Cardiac muscle cell (in vitro differentiated cells and primary cell): Measurements from ENCODE around the gene MAEL. TPM values are rescaled to one million over a fixed set of nuclear protein-coding genes. Genes with fewer than 3 reads are reported as not detected.

Source experiments
- DNase-seq, 2 donors: peaks; one replicate each; pipeline versions ENCODE4 v3.0.0 to v3.0.0-alpha.2; 2010 to 2017; ENCODE audit warnings: low read depth in 1 of 2, low spot score in 1 of 2
- H3K27ac ChIP-seq: fragments of 200-600 bp; sonication (generic); 2 replicates; pipeline ENCODE4 v1.5.1; 2016
- H3K27me3 ChIP-seq: fragments of 200-600 bp; sonication (generic); 2 replicates; pipeline ENCODE4 v1.6.0; 2016; ENCODE audit warnings: control low read depth
- H3K36me3 ChIP-seq: fragments of 200-600 bp; sonication (generic); 2 replicates; pipeline ENCODE4 v1.5.1; 2016; ENCODE audit warnings: control low read depth
- H3K4me1 ChIP-seq: fragments of 200-600 bp; sonication (generic); 2 replicates; pipeline ENCODE4 v1.8.1; 2017; ENCODE audit warnings: low read depth, mild to moderate bottlenecking, mixed run types
- H3K4me3 ChIP-seq: fragments of 200-600 bp; sonication (generic); 2 replicates; pipeline ENCODE4 v1.5.1; 2016; ENCODE audit warnings: mild to moderate bottlenecking
- H3K9me3 ChIP-seq: fragments of 200-600 bp; sonication (generic); 2 replicates; pipeline ENCODE4 v1.5.1; 2017; ENCODE audit warnings: low read depth, mild to moderate bottlenecking, control low read depth
- CTCF ChIP-seq: IDR thresholded peaks from 2 replicates; pipeline ENCODE4 v1.5.1; 2012; ENCODE audit warnings: low read depth, mild to moderate bottlenecking, low read length
- polyA plus RNA-seq: library from polyadenylated mRNA; unstranded; fragments of >200 nt; fragmentation: Nextera tagmentation; extraction: Ambion mirVana; gene quantifications from 2 replicates; pipeline ENCODE4 v1.2.1, GENCODE V29; 2016
- total RNA-seq: library from RNA; depleted of rRNA; stranded (reverse); fragments of >200 nt; gene quantifications from 2 replicates; pipeline ENCODE4 v1.2.3, GENCODE V29; 2016

MAEL gene
- total and polyA plus RNA-seq, 2 experiments from 2014 or later: 0.63 to 0.79 TPM

GRCh38 chr1:166980383-166980782 lies 8.7 kb upstream of the MAEL start:
- no peaks in the 10 kb centered on the region for H3K9me3 ChIP-seq
- H3K36me3 ChIP-seq: no peaks in the 10 kb centered on the region
- no peak for DNase-seq
- TF ChIP-seq CTCF: no peak
- H3K27ac ChIP-seq: no peak overlapping the region
- peaks cover 67% of the 10 kb centered on the region for H3K27me3 ChIP-seq
- no peaks in the 10 kb centered on the region for H3K4me1 ChIP-seq
- H3K4me3 ChIP-seq: no peak overlapping the region

GRCh38 chr1:166980818-166981217 lies 8.3 kb upstream of the MAEL start:
- H3K36me3 ChIP-seq: no peaks in the 10 kb centered on the region
- TF ChIP-seq CTCF: no peak
- H3K27ac ChIP-seq: no peak overlapping the region
- H3K4me3 ChIP-seq: no peak overlapping the region
- DNase-seq: no peak
- H3K9me3 ChIP-seq: no peaks in the 10 kb centered on the region
- H3K27me3 ChIP-seq: peaks cover 66% of the 10 kb centered on the region
- no peaks in the 10 kb centered on the region for H3K4me1 ChIP-seq

- no peak for DNase-seq
- Histone ChIP-seq H3K27me3 (peaks cover 58% of the 10 kb centered on the region), H3K4me3 (no peak overlapping the region), H3K9me3 (no peaks in the 10 kb centered on the region), H3K4me1 (no peaks in the 10 kb centered on the region), H3K36me3 (no peaks in the 10 kb centered on the region), H3K27ac (no peak overlapping the region)
- no peak for TF ChIP-seq CTCF
Measured at GRCh38 chr1:166981589-166981988, 7.5 kb upstream of the MAEL start.

GRCh38 chr1:166999075-166999474 lies 10.0 kb downstream of the MAEL start:
- Histone ChIP-seq H3K27ac (no peak overlapping the region), H3K4me3 (no peak overlapping the region), H3K9me3 (no peaks in the 10 kb centered on the region), H3K36me3 (no peaks in the 10 kb centered on the region), H3K27me3 (no peaks in the 10 kb centered on the region), H3K4me1 (peaks cover 2% of the 10 kb centered on the region)
- peak in 1 of 2 donors; percentile 42 for DNase-seq
- no peak for TF ChIP-seq CTCF

GRCh38 chr1:166999500-167000055 lies 10.5 kb downstream of the MAEL start:
- Histone ChIP-seq H3K4me1 (no peaks in the 10 kb centered on the region), H3K9me3 (no peaks in the 10 kb centered on the region), H3K27ac (no peak overlapping the region), H3K4me3 (no peak overlapping the region), H3K27me3 (no peaks in the 10 kb centered on the region), H3K36me3 (no peaks in the 10 kb centered on the region)
- DNase-seq: no peak
- TF ChIP-seq CTCF: no peak
